ENCODE results near the gene TMPRSS9.

TMPRSS9 gene

GRCh38 chr19:2363419-2363818 is 3.4 kb downstream of the TMPRSS9 start:
- Histone ChIP-seq H3K9me3 (ENCODE audit: control insufficient read depth, insufficient read depth, low read depth, low read length) (no peaks in the 10 kb centered on the region), H3K4me1 (ENCODE audit: control insufficient read depth, insufficient read depth, low read length) (no peaks in the 10 kb centered on the region), H3K27ac (ENCODE audit: extremely low read depth, low read depth, low read length) (no peak overlapping the region), H3K4me3 (ENCODE audit: low read depth, low read length) (no peak overlapping the region), H3K36me3 (ENCODE audit: control insufficient read depth in 2 of 2, insufficient read depth in 1 of 2, low read length in 2 of 2) (no peaks in the 10 kb centered on the region)
- CTCF ChIA-PET, result interaction anchor here (0.6 kb wide), 1 partner anchor 273 kb away, joined by 3 read pairs; no protein-coding TSS in a partner anchor
- TF ChIP-seq ZNF664 (tag by site-specific recombination; IDR thresholded peaks at IDR 0.05) (no peak), ZFHX2 (tag by site-specific recombination; conservative IDR thresholded peaks at IDR 0.05) (peak; percentile 63), TSHZ1 (tag by site-specific recombination; IDR thresholded peaks at IDR 0.05; ENCODE audit: borderline replicate concordance) (no peak), ZNF398 (tag by site-specific recombination; IDR thresholded peaks at IDR 0.05) (no peak), ZNF175 (tag by site-specific recombination; IDR thresholded peaks at IDR 0.05) (no peak), SP7 (tag by site-specific recombination; IDR thresholded peaks at IDR 0.05) (no peak), KLF16 (tag by site-specific recombination; IDR thresholded peaks at IDR 0.05) (no peak), FEZF1 (tag by site-specific recombination; IDR thresholded peaks at IDR 0.05) (no peak), EGR2 (tag by site-specific recombination; IDR thresholded peaks at IDR 0.05; ENCODE audit: low read depth) (peak; percentile 83), AEBP2 (tag by site-specific recombination; IDR thresholded peaks at IDR 0.05; ENCODE audit: borderline replicate concordance) (no peak), MEIS1 (CRISPR knock-in tag; IDR thresholded peaks at IDR 0.05; ENCODE audit: borderline replicate concordance) (no peak), ZFP37 (tag by site-specific recombination; IDR thresholded peaks at IDR 0.05) (no peak), KLF9 (tag by site-specific recombination; IDR thresholded peaks at IDR 0.05; ENCODE audit: low read depth) (no peak), ZBTB49 (tag by site-specific recombination; IDR thresholded peaks at IDR 0.05; ENCODE audit: low read depth) (no peak)
- POLR2A ChIA-PET, result interaction anchor here (0.6 kb wide), 1 partner anchor 215 kb away, joined by 3 read pairs; no protein-coding TSS in a partner anchor

- CTCF ChIA-PET, result interaction anchor here (0.6 to 0.7 kb wide), 2 partner anchors 71 to 223 kb away, joined by 3 to 4 read pairs; no protein-coding TSS in a partner anchor
- POLR2A ChIA-PET, result interaction anchor here (1.2 kb wide), 1 partner anchor 111 kb away, joined by 3 read pairs; the partner anchor contains the start of gene GADD45B
Observed at GRCh38 chr19:2365201-2365970, 5.3 kb downstream of the TMPRSS9 start.

More at GRCh38 chr19:2365201-2365970, 5.3 kb downstream of the TMPRSS9 start:
- TF ChIP-seq ZNF394 (tag by site-specific recombination; IDR thresholded peaks at IDR 0.05; ENCODE audit: borderline replicate concordance) (no peak), ZNF121 (tag by site-specific recombination; IDR thresholded peaks at IDR 0.05) (peak; percentile 66; the same call in 1 of the 2 replicates), ZNF280D (tag by site-specific recombination; IDR thresholded peaks at IDR 0.05) (no peak)
- no peaks in the 10 kb centered on the region for H3K36me3 ChIP-seq (ENCODE audit: control insufficient read depth in 2 of 2, insufficient read depth in 1 of 2, low read length in 2 of 2)
- no peak overlapping the region for H3K4me3 ChIP-seq (ENCODE audit: low read depth, low read length)
- no peaks in the 10 kb centered on the region for H3K9me3 ChIP-seq (ENCODE audit: control insufficient read depth, insufficient read depth, low read depth, low read length)
- no peaks in the 10 kb centered on the region for H3K4me1 ChIP-seq (ENCODE audit: control insufficient read depth, insufficient read depth, low read length)
- H3K27ac ChIP-seq (ENCODE audit: extremely low read depth, low read depth, low read length), result no peak overlapping the region

All from HEK293 (cell line).